HG02938 (cell line): ENCODE data around the gene RAB3C.
"Not testable (repeated sequence)": the region's sequence is repeated elsewhere in the genome, so short reads cannot be mapped to it uniquely, and the experiment has no call there.

Source experiments
- ATAC-seq: cut with Tn5 transposase; IDR thresholded peaks from one replicate; pipeline ENCODE4 v1.9.1; 2021; ENCODE audit warnings: mild to moderate bottlenecking, moderate library complexity; ENCODE audit not compliant: unreplicated experiment

The RAB3C gene

DNA sequence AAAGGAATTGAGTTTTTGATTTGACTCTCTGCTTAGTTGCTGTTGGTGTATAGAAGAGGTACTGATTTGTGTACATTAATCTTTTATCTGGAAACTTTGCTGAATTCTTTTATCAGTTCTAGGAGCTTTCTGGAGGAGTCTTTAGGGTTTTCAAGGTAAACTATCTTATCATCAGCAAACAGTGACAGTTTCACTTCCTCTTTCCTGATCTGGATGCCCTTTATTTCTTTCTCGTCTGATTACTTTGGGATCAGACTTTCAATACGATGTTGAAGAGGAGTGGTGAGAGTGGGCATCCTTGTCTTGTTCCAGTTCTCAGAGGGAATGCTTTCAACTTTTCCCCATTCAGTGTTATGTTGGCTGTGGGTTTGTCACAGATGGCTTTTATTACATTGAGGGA, 17.7 kb downstream of the RAB3C start:
- ATAC-seq = not testable (repeated sequence)

DNA sequence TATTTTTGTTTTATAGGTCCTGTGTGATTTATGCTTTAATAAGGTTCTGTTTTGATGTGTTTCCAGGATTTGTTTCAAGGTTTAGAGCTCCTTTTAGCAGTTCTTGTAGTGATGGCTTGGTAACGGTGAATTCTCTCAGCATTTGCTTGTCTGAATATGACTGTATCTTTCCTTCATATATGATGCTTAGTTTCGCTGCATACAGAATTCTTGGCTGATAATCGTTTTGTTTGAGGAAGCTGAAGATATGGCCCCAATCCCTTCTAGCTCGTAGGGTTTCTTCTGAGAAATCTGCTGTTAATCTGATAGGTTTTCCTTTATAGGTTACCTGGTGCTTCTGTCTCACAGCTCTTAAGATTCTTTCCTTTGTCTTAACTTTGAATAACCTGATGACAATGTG, 20.0 kb downstream of the RAB3C start:
- ATAC-seq = not testable (repeated sequence)

DNA sequence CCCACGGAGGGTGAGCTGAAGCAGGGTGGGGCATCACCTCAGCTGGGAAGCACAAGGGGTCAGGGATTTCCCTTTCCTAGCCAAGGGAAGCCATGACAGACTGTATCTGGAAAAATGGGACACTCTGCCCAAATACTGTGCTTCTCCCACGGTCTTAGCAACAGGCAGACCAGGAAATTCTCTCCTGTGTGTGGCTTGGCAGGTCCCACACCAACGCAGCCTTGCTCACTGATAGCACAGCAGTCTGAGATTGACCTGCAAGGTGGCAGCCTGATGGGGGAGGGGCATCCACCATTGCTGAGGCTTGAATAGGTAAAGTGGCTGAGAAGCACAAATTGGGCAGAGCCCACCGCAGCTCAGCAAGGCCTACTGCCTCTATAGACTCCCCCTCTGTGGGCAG, 23.2 kb downstream of the RAB3C start:
- ATAC-seq = no peak

DNA sequence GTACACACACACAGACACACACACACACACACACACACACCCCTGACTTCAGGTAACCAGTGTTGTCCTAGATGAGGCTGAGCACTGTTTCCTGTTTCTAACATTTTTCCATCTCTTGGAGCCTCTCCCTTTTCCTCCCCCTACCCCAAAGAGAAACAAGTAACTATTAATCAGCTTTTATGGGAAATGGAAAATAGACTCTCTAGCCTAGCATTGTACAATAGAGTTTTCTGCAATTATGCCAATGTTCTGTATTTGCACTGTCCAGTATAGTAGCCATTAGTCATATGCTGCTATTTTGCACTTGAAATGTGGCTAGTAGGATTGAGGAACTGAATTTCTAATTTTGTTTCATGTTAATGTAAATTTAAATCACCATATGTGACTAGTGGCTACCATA, 33.1 kb downstream of the RAB3C start:
- no peak for ATAC-seq

DNA sequence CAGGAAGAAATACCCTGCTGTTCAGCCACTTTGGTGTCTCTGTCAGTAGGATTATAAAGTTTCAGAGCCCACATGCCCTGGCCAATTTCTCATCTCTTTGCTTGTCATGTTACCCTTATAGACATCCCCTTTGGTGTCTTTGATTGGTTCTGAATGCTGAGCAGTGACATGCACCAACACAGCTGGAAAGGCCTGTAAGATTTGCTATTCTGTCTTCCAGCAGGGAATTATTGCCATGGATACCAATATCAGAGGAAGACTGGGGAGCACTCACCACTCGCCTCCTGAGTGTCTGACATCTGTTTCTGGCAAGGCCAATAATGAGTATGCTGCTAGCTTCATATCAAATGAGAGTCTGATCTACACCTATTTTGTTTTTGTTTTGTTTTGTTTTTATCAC, 34.4 kb downstream of the RAB3C start:
- no peak for ATAC-seq

DNA sequence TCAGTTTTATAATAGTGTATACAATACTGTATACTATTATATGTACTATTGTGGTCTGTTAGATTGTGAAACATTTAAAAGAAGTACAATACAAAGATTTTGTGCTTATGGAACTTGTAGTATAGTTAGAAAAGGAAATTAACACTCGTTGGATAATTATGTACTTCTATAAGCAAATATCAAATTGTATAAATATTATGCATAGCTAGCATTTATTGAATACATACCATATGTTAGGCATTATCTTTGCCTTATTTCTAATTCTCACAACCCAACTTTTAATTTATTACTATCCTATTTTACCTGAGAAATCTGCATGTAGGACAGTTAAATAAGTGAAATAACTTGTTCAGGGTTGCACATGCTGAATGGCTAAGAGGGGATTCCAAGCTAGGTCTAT, 37.5 kb downstream of the RAB3C start:
- no peak for ATAC-seq

DNA sequence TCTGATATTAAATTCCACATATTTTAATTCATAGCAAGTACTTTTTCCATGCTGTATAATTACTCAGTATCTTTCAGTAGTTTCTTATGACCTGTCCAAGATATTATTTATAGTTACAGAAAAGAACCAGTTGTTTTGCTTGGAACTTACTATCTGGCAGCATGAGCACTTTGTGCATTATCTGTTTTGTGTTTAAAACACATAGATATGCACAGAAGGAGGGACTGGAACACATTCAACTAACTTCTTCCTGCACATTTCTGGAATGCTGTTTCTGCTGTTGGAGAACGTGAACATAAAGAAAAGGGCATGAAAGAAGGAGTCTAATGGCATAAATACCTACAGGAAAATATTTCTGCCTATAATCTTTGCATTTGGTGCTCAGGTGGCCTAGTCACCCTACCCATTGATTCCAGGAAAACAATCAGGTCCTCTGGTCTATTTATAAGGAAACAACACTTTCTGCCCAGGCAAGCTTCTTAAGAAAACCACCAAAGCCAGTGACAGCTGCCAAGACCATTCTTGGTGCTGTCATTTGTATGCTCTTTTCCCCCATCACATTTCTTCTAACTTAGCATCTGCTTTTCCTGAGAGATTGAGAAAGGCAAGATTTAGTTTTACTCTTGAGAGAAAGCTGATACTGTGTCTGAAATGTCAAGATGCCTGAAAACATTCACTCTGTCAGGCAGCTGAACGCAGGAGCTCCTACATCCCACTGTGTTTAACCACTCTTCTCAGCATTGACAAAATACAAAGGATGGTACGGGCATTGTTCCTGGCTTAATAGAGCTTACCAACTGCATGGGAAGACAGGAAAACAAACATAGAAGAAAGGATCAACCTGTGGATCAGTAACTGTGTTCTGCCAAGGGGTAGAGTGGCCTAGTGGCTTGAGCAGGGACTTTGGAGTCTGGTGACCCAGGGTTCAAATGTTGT, 40.3 kb downstream of the RAB3C start:
- no peak for ATAC-seq

DNA sequence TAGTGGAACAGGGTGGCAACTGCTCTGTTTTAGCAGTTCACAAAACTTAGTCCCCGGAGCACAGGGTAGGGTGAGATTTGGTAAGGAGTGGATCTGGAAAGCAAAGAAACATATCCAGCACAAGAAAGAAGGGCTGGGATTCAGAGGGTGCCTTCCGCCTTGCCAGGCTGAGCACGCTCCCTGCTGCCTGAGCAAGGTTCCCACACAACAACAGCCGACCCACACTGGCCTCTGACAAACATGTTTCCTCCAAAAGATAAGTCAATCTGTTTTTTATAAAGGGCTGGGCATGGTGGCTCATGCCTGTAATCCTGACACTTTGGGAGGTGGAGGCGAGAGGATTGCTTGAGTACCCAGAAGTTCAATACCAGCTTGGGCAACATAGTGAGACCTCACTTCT, 45.8 kb downstream of the RAB3C start:
- ATAC-seq = no peak

DNA sequence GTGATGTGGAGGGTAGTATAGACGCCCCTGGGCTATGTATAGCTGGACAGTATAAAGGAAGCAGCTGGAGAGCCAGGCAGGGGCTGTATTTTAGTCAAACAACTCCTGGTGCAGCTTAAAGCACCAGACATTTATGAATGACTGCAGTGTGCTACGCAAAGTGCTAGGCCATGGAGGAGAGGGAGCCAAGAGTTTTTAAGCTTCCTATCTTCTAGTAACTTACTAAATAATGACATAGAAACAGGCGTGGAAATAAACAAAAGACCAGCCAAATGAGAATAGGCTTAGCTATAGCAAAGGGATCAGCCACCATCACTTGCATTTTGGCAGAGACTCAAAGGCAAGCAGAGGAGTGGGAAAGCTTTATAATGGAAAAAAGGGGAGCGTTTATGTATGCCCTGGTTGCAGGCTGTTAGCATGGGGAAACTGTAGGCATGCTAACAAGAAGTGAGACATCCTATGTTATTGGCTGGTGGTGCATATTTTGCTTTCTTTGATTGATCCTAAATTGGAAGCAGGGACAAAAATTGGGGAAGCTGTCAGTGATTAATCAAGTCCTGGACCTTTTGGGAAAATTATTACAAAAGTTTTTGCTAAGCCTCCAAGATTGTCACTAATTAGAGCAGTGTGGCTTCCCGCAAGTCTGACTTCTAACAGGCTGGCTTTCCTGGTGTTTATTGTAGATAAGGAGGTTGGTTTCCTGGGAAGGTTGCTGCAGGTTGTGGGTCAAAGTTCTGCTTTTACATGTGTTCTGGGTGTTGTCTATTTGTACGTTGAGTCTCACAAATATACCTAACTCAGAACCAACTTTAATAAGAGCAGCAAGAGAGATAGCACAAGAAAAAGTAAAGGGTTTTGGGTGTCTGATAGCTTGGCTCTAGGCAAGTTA, 46.6 kb downstream of the RAB3C start:
- no peak for ATAC-seq

DNA sequence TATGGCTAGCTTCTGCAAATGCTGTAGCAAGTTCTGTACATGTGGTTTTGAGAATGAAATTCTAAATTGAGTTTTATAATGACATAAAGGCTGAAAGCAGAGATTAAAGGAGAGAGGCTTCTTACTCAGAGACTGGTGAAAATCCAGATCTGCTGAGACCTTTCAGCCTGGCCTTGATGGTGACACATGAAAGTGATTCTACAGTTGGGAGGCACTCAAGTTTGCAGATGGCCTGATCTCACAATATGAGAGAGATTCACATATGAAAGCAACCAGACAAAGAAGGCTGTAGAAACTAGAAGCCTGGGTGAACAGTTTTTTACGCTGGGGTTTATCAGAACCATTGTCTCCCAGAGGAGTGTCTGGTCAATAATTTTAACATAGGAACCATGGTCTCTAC, 49.0 kb downstream of the RAB3C start:
- no peak for ATAC-seq

DNA sequence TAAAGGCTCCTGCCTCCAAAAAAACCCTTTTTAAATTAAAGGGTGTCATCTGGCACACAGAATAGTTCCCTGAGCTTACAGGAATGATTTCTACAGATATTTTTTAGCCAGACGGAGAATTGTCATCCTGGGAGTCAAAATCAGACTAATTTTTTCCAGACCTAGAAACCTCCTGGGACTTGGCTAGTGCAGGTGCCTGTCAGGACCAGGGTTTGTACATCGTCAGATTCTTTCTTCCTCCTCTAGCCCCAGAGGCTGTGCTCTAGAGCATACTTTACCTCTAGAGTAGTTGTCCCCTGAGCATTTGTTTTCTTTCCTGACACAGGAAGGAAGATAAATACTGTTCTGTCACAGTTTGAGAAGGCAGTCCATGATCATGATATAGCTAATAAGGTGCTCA, 52.5 kb downstream of the RAB3C start:
- no peak for ATAC-seq

DNA sequence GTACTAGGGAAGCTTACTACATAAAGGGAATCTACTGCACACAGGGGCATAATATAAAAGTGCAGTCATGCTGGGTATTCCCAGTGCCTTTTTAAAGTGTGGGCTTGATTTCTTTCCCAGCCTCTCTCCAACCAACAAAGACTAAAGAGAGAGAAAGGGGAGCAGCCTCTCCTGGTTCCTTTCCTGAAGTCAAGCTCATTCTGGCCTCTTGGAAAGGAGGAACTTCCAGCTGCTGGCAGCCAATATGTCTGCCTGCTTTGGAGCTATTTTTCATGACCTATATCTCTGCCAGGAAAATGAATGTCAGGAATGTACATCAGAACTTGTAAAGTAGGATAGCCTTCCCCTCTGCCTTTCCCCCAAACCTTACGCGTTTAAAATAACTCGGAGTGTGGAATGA, 57.1 kb downstream of the RAB3C start:
- no peak for ATAC-seq

DNA sequence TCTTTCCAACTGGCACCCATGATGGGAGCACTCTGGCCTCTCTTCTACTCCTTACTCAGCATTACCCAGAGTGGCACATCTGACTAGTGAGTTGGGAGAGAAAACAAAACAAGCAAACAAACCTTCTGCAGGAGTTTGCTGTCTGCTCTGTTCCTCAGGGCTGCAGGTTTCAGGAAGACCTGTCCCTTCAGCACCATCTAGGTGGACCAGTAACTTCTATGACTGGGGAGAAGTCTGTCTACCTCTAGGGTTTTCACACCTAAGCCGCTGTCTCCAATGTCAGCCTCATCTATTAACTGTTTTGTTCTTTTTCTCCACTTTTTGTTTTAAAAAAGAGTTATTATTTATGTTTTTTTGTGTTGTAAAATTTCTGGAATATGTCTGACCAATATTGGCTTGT, 58.7 kb downstream of the RAB3C start:
- ATAC-seq = no peak

DNA sequence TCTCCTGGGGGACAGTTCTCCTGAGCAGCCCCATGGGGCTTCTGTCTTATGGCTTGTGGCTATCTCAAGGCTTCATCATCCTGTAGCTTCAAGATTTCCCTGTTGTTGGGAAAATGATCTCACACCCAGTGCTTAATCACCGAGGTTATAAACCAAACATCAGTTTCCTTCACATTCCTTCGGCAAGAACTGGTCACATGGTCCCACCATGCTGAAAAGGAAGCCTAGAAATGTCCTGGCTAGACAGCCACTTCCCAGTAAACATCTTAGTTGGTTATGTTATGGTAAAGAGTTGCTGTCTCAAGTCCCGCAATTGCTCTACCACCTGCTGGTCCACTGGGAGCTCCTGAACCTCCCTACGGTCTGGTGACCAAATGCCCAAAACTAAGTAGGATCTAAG, 66.0 kb downstream of the RAB3C start:
- no peak for ATAC-seq

DNA sequence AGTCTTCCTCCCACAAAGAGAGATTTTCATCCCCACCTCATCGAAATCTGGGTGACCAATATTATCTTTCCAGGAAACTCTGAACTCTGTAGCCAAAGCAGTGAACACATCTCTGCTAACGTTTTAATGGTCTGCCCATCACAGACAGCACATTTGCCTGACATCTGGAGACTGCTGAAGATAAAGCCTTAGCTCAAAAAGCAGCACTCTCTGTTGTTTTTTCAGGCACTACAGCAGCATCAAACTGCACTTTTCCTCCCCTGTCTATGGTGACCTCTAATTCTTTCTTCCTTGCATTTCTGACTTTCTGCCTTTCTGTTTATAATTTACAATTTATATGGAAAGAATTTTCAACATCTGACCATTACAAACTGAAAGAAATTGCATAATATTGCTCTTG, 66.8 kb downstream of the RAB3C start:
- ATAC-seq = no peak

DNA sequence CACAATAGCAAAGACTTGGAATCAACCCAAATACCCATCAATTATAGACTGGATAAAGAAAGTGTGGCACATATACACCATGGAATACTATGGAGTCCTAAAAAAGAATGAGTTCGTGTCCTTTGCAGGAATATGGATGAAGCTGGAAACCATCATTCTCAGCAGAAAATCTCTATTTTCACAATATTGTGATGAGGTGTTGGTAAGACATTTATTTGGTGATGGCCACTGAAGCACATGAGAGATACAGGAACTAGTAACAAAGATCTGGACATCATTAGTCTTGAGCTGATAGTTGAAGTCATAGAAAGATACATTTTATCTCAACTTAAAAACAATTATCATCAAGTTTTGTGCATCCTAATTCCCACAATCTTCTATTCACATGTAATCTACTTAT, 70.6 kb downstream of the RAB3C start:
- no peak for ATAC-seq

DNA sequence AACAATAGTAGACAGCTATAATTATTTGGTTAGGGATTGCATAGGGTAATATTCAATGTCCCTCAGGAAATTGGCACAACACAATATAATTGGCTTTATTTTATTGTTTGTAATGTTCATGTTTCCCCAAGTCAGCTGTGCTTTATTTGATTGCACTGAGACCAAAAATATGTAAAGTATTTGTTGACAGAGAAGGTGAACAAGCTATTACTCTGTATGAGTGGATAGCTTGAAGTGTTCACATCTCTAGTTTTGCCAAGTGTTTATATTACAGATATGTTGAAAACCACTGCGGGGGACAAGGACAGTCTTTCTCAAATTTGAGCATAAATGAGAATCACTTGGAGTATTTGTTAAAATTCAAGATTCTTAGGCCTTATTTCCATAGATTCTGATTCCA, 83.3 kb downstream of the RAB3C start:
- no peak for ATAC-seq

DNA sequence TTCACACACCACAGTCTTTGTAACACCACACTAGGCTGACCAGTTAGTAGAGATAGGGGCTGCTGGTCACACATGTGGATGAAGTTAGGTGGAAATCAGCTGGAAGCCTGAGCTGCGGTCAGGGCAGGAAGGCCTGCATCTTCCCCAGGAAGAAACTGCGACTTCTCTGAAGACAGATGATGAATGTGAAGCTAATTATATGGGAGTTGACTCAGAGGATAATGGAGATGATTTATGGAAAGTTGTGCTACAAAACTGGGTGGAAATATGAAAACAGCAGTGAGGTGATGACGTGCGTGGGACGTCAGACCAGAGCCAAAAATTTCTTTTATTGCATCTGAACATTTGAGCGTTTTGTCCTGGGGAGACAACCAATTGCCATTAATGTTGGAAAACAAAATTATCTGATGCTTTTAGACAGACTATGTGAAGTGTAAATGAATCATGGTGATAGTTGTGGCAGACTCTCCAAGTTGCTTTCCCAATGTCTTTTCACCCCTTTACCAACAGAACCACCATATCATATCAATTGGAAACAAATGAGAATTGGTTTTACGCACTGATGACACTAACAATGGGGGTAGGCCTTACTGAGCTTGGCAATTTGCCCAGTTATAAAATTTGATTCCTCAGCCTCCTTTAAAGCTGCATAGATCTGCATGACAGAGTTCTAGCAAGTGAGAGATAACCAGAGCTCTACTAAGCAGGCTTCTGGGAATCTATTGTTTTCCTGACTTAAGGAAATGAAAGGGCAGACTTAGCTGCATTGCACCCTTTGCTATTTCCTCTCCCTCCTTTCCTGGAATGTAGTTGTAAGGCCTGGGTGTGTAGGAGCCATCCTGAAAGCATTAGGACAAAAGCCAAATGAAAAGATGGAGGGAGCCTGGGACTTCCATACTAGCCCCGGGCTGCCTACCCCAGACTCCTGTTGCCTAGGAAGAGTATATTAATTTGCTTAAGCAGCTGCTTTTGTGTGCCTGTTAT, 84.0 kb downstream of the RAB3C start:
- ATAC-seq = no peak

DNA sequence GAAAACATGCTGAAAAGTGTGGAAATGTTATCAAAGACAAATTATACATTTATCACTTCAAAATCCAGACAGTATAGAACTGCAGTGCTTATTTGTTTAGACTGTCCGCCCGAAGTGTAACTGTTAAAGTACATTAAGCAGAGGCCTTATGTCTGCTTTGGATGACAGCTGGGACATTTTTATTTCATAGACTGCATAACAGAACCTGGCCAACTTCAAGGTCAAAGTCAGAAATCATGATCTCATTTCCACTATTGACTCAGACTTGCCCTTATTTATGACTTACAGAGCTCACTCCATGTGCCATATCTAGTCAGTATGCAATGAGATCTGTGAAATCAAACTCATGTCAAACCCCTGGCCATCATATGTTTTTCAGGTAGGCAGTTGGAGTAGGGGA, 87.7 kb downstream of the RAB3C start:
- ATAC-seq = no peak

DNA sequence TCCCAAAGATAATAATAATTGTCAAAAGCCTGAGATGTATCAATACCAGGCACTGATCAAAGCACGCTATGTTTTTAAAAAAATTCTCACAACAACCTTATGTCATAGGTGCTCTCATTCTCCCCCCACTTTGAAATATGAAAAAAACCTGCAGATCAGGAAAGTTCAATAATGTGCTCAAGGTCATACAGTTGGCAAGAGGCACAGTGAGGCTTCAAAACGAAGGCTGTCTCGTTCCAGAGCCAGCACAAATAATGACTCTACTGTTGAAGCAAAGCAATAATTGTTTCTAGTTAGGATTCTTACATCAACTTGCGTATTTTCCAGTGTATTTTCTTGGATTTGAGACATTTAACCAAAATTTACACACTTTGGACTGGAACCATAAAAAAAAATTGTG, 88.3 kb downstream of the RAB3C start:
- no peak for ATAC-seq

DNA sequence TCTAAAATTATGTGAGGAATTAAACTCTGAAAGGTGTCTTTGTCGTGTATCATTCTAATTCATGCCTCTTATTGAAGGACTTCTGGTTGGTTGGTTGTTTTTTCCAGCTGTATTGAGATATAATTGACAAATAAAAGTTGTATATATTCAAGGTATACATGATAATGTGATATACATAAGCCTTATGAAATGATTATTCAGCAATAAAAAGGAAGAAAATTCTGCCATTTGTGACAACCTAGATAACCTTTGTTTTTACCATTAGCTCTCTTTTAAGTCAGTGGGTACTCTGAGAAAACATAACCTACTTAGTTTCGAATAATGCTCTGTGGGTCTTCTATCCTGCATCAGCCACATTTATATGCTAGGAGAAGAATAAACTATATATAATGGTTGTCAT, 89.6 kb downstream of the RAB3C start:
- ATAC-seq = no peak
